ENCODE measurements around the gene OR51B4.
"Not testable (repeated sequence)": the region's sequence is repeated elsewhere in the genome, so short reads cannot be mapped to it uniquely, and the experiment has no call there.

Gene OR51B4

DNA sequence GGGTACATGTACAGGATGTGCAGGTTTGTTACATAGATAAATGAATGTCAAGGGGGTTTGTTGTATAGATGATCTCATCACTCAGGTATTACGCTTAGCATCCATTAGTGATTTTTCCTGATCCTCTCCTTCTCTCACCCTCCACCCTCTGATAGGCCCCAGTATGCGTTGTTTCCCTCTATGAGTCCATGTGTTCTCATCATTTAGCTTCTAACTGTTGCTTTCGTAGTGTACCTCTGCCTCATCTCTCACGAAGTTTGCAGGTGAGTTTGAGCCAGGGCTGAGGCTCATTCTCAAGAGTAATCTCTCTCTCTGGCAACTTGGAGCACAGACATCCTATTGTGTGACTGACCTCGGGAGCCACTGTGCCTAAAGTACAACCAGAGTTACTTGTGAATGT is 27.4 kb downstream of the OR51B4 start:
- DNase-seq (ENCODE audit: low read depth), result no peak

DNA sequence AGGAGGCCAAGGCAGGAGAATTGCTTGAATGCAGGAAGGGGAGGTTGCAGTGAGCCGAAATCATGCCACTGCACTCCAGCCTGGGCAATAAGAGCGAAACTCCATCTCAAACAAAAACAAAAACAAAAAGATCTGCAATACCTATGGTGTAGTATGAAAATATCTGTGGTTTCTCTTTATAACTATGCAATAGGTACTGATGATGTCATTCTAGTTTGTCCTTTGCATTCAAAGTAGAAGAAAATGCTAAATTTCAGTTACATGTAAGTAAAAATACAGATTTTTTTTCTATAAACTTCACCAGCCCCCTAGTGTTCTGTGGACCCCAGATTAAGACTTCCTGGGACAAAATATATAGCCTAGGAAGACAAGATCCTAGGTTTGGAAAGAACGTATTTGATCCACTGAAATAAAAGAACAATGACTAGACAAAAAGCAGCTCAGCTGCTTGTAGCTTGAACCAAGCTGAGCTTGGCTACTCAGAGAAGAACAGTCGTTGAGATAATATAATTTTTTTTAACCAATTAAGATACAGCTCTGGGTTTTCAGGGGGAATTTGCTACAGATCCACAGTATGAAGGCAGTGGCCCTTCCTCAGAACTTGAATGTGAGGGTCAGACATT is 29.2 kb downstream of the OR51B4 start:
- DNase-seq (ENCODE audit: low read depth), result no peak

DNA sequence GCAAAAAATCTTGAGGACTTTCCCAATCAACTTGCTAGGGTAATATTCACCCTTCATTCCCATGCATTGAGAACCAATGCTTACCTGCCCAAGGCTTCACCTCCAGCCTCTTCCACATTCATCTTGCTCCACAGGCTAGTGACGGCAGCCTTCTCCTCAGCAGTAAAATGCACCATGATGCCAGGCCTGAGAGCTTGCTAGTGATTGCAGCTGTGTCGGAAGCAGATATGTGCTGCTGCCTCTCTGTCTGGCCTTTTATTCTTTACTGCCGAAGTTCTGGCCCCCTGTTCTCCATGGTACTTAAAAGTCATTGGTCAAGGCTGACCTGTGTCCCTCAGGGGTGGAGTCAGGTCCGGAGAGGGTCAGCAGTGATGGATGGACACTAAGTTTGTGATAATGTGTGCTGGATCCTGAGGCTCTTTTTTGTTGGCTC is 32.0 kb downstream of the OR51B4 start, which contains the start of gene HBE1:
TSS of gene HBE1 (minus strand) at position 231 of the 433 bp plus-strand sequence. CDS start at position 176, 55 bp downstream.
- no peak for DNase-seq (ENCODE audit: low read depth)

DNA sequence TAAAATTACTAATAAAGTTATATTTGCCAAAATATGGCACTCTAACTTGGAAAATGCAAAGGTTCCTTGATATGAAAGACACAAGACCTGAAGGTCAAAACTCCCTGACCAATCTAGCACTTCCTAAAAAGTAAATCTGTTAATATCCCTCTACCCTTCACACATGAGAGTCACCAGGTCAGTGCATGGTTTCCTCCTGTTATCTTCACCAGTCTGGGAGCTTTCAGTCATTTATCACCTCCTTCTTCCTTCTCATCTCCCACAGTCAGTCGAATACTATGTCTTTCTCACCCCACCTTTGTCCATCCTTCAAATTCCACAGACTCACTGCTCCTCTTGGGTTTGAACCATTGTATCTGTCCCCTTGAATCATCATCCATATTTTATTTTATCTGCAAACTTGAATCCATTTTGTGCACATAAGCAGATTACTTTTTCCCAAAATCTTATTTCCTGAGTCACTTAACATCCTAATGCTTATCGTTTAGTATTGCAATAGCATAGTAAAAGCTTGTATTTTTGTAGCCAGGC is 34.6 kb downstream of the OR51B4 start:
- no peak for DNase-seq (ENCODE audit: low read depth)

DNA sequence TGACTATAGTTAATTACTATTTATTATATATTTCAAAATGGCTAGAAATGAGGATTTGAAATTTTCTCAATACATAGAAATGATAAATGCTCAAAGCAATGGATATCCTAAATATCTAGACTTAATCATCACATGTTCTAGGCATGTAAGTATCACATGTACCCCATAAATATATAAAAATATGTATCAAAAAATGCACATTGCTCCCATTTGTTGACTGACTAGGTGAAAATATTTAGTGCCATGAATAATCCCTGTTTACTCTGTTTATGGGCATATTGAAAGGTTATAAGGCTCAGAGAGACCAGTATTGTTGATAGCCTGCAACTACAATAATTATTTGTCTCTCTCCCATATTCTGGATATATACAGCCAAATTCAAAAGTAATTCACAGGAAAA is 35.1 kb downstream of the OR51B4 start:
- no peak for DNase-seq (ENCODE audit: low read depth)

DNA sequence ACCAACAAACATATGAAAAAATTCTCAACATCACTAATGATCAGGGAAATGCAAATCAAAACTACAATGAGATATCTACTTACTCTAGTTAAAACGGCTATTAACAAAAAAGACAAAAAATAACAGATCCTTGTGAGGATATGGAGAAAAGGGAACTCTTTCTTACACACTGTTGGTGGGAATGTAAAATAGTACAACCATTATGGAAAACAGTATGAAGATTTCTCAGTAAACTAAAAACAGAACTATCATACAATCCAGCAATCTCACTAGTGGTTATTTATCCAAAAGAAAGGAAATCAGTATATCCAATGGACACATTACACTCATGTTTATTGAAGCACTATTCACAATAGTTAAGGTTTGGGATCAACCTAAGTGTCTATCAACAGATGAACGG is 35.9 kb downstream of the OR51B4 start:
- DNase-seq (ENCODE audit: low read depth), result no peak

DNA sequence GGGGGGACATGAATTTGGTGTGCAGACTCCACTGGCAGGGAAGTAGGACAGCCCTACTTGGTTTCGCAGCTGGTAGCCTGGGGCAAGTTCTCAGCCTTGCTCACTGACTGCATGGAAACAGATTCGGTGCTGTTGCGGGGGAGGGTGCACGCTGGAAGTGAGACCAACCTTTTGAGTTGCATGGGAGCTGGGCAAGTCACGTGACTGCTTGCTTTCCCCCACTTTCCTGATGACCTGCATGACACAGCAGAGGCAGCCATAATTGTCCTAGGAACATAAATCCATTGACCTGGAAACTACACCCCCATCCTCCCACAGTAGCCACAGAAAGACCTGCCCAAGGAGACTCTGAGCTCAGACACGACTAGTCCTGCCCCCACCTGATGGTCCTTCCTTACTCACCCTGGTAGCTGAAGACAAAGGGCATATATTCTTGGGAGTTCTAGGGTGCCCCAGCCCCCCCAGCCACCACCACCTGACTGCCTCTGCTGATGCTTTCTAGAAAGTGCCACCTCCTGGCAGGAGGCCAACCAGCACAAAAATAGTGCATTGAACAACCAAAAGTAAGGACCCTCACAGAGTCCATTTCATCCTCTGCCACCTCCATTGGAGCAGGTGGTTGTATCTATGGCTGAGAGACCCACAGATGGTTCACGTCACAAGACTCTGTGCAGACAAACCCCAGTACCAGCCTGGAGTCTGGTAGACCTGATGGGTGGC is 43.0 kb downstream of the OR51B4 start:
- DNase-seq (ENCODE audit: low read depth), result no peak

DNA sequence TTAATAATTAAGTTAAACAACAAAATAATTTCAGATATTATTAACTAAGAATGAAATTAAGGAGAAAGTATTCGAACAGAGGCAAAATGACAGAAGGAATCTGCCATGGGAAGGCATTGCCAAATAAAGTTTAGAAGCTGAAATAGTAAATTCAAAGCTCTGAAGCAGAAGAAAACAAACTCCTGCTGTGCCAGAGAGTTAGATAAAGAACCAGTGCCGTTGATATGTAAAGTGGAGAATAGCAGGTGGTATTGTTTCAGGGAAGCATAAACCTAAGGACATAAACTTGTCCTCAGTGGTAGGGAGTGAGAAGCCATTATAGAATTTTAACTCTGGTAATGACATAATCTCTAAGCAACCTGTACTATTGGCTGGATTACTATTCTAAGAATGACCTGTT is 44.5 kb downstream of the OR51B4 start:
- no peak for DNase-seq (ENCODE audit: low read depth)

DNA sequence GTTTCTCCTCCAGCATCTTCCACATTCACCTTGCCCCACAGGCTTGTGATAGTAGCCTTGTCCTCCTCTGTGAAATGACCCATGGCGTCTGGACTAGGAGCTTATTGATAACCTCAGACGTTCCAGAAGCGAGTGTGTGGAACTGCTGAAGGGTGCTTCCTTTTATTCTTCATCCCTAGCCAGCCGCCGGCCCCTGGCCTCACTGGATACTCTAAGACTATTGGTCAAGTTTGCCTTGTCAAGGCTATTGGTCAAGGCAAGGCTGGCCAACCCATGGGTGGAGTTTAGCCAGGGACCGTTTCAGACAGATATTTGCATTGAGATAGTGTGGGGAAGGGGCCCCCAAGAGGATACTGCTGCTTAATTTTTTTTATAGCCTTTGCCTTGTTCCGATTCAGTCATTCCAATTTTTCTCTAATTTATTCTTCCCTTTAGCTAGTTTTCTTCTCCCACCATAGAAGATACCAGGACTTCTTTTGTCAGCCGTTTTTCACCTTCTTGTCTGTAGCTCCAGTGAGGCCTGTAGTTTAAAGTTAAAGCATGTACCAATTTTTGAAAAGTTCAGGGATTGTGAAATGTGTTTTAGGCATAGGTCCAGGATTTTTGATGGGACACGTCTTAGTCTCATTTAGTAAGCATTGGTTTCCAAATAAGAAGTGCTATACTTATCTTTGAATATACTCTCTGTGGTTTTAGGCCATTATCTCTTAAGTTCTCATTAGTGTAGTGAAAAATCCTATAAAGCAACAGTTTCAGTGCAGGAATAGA is 46.9 kb downstream of the OR51B4 start, which contains the start of gene HBG2:
TSS of gene HBG2 (minus strand) at position 136 of the 768 bp plus-strand sequence. CDS start at position 83, 53 bp downstream.
- not testable (repeated sequence) for DNase-seq (ENCODE audit: low read depth)

DNA sequence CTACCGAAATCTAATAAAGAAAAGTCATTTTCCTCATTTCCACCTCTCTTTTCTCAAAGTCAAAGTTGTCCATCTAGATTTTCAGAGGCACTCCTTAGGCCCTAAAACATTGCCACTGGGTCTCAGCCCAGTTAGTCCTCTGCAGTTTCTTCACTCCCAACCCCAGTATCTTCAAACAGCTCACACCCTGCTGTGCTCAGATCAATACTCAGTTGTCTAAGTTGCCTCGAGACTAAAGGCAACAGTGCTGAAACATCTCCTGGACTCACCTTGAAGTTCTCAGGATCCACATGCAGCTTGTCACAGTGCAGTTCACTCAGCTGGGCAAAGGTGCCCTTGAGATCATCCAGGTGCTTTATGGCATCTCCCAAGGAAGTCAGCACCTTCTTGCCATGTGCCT is 47.7 kb downstream of the OR51B4 start:
- DNase-seq (ENCODE audit: low read depth), result not testable (repeated sequence)

DNA sequence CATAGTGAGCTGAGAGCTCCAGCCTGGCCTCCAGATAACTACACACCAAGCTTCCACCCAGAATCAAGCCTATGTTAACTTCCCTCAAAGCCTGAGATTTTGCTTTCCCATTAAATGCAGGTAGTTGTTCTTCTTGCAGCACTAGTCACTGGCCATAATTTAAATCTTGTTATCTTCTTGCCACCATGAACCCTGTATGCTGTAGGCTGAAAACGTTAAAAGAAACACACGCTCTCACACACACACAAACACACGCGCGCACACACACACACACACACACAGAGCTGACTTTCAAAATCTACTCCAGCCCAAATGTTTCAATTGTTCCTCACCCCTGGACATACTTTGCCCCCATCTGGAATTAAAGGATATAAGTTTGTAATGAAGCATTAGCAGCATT is 48.3 kb downstream of the OR51B4 start:
- DNase-seq (ENCODE audit: low read depth), result not testable (repeated sequence)

DNA sequence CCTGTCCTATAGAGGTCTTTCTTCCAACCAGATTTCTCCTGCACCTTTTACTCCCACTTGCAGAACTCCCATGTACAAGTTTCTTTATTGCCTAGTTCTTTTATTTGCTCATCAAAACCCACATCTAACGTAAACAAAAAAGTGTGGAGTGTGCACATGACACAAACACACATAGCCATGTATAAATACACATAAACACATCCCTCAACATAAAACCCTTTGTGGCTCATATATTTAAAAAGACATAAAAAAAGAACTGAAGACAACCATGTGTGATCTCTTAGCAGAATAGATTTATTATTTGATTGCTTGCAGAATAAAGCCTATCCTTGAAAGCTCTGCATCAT is 48.9 kb downstream of the OR51B4 start:
- DNase-seq (ENCODE audit: low read depth), result no peak

DNA sequence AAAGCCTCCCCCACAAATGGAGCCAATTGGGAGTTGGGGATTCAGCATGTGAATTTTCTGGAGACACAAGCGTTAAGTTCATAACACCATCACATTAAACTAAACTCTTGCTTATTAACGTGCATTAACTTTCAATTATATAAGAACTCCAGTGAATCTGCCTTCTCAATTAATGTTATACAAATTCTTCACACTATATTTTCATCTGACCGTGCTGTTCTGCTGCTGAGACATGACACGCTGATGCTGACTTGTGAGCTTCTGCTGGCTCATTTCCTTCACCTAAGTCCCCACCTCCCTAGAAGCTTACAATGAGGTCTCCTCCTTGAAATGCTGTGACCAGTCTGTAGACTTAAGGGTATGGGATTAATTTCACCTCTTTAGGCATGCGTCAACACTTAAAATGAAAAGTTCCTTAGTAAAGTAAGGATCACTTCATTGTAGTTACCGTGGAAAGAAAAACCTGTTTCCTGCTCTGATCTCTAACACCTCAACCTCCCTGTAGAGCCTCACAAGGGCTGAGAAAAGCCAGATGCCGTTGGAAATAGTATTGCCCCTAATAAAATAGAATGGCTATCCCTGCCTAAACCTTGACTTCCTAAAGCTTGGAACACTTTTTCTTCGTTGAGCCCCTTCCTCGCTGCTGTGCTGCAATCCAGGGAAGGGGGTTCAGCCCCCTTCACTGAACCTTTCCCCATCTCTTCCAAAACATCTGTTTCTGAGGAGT is 49.4 kb downstream of the OR51B4 start:
- no peak for DNase-seq (ENCODE audit: low read depth)

DNA sequence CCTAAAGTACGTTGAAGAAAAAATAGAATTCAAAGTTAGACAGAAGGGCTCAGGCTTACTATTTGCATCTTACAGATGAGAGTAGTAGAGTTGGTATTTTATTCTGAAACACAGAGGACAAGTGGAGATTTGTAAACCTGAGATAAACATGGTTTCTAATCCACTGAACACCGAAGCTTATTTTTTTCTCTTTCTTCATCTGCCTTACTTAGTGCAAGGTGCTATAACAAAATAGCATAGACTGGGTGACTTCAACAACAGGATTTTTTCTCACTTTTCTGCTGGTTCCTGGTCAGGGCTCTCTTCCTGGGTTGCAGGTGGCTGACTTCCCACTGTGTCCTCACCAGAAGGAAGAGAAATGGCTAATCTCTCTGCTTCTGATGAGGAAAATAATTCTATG is 50.0 kb downstream of the OR51B4 start:
- DNase-seq (ENCODE audit: low read depth), result no peak
